Measurements from ENCODE around the gene STK39.

STK39 gene

GRCh38 chr2:168180483-168180882, 66.9 kb downstream of the STK39 start:
- H3K4me3 ChIP-seq (ENCODE audit: low read depth, low read length): no peak overlapping the region
- TF ChIP-seq, protein P1, sequence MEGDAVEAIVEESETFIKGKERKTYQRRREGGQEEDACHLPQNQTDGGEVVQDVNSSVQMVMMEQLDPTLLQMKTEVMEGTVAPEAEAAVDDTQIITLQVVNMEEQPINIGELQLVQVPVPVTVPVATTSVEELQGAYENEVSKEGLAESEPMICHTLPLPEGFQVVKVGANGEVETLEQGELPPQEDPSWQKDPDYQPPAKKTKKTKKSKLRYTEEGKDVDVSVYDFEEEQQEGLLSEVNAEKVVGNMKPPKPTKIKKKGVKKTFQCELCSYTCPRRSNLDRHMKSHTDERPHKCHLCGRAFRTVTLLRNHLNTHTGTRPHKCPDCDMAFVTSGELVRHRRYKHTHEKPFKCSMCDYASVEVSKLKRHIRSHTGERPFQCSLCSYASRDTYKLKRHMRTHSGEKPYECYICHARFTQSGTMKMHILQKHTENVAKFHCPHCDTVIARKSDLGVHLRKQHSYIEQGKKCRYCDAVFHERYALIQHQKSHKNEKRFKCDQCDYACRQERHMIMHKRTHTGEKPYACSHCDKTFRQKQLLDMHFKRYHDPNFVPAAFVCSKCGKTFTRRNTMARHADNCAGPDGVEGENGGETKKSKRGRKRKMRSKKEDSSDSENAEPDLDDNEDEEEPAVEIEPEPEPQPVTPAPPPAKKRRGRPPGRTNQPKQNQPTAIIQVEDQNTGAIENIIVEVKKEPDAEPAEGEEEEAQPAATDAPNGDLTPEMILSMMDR (conservative IDR thresholded peaks at IDR 0.05; ENCODE audit: low read depth, low read length): no peak
- DNase-seq (ENCODE audit: low read depth): no peak

- DNase-seq (ENCODE audit: low read depth): no peak
- TF ChIP-seq, protein P1 (conservative IDR thresholded peaks at IDR 0.05; ENCODE audit: low read depth, low read length): no peak
- no peak overlapping the region for H3K4me3 ChIP-seq (ENCODE audit: low read depth, low read length)
Observed at GRCh38 chr2:168179592-168179991, 67.8 kb downstream of the STK39 start.

DNA sequence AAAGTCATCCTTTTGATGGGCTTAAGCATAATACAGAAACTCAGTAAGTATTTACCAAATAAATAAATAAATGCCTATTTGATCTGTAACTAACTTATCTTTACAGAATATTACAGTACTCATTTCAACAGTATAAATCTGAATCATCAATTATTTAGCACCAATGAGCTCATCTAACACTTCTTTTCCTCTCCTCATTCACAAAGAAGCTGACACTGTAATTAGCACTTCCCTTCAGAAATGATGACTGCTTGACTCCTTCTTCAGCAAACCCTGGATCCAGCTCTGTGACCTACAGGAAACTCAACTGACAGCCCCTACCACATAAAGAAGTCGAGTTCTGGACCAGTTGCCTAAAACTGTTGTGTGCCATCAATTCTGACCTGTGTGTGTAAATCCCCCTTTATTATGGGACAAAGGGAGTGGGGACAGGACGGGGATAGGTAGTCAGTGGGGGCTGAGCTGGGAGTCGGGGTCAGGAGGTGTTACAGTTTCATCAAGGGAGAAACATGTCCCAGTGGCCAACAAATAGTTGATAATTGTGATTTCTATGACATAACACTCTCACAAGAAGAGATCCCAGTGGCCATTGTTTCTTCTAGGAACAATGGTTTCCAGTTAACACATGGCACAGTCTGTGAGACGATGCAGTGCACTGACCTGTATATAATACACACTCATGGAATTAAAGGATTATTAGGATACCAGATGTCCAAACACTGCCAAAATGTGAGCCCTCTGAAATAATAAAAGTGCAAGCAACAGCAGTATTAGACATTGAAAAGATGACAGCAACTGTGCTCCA, 68.7 kb downstream of the STK39 start:
- TF ChIP-seq, protein P1 (conservative IDR thresholded peaks at IDR 0.05; ENCODE audit: low read depth, low read length): no peak
- DNase-seq (ENCODE audit: low read depth): no peak
- no peak overlapping the region for H3K4me3 ChIP-seq (ENCODE audit: low read depth, low read length)

DNA sequence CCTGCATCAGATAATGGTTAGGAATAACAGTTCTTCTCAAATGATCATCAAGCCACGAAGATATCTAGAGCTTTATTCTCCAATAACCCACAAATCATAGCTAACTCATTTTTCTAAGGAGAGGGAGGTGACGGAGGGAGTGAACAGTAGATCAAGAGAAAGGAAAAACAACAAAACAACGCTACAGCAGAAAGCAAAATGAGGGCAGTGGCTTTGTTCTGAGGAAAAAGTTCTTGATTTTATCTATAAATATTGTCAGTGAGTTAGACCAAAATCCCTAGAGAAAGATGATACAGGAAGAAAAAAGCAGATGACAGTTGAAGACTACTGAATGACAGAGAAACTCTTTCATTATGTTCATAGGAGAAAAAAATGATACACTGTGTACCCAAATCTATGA, 71.0 kb downstream of the STK39 start:
- no peak for DNase-seq (ENCODE audit: low read depth)
- H3K4me3 ChIP-seq (ENCODE audit: low read depth, low read length): no peak overlapping the region

DNA sequence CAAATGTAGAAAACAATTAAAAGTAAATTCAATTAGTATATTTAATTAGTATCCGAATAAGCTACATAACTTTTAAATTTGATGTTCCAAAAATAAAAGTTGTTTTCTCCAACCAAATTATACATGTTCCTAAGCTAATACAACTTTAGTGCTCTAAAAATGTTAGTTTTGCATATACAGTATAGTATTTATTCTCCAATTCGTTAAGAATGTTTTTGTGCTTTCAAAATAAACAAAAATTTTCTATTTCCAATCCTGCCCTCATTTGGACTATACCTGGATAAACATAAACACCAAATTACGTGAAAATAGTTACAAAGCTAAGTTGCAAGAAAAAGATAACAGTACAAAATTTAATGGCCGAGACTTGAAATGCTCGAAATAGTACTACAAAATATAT, 71.9 kb downstream of the STK39 start:
- H3K4me3 ChIP-seq (ENCODE audit: low read depth, low read length): no peak overlapping the region
- DNase-seq (ENCODE audit: low read depth): no peak
- TF ChIP-seq, protein P1 (conservative IDR thresholded peaks at IDR 0.05; ENCODE audit: low read depth, low read length): no peak

More for the DNA sequence above, 71.0 kb downstream of the STK39 start:
- TF ChIP-seq, protein P1 (conservative IDR thresholded peaks at IDR 0.05; ENCODE audit: low read depth, low read length): no peak

GRCh38 chr2:168174756-168175155, 72.6 kb downstream of the STK39 start:
- TF ChIP-seq, protein P1 (conservative IDR thresholded peaks at IDR 0.05; ENCODE audit: low read depth, low read length): no peak
- DNase-seq (ENCODE audit: low read depth): no peak
- H3K4me3 ChIP-seq (ENCODE audit: low read depth, low read length): no peak overlapping the region

- TF ChIP-seq, protein P1 (conservative IDR thresholded peaks at IDR 0.05; ENCODE audit: low read depth, low read length): no peak
- no peak overlapping the region for H3K4me3 ChIP-seq (ENCODE audit: low read depth, low read length)
Observed at GRCh38 chr2:168172071-168172470, 75.3 kb downstream of the STK39 start.

More at GRCh38 chr2:168172071-168172470, 75.3 kb downstream of the STK39 start:
- no peak for DNase-seq (ENCODE audit: low read depth)
